ENCODE data around the gene SHH.

The SHH gene

DNA sequence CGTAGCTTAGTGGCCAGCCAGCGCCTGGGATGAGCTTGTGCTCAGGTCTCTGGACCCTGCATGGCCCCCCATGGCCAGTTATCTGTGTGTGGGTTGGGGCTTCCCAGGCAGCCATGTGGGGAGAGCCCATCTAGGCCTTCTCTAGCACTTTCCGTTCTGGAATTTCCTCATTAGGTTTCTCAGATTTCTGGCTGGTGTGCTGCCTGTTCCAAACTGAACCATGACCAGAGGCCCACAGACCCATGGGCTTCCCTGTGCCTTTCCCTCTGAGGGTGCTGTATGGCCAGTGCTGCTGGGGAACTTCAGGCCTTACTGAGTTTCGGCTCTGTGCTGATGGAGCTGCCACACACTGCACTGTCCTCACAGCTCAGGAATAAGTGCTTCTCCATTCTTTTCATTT lies 50.2 kb downstream of the SHH start:
- no peak for DNase-seq

DNA sequence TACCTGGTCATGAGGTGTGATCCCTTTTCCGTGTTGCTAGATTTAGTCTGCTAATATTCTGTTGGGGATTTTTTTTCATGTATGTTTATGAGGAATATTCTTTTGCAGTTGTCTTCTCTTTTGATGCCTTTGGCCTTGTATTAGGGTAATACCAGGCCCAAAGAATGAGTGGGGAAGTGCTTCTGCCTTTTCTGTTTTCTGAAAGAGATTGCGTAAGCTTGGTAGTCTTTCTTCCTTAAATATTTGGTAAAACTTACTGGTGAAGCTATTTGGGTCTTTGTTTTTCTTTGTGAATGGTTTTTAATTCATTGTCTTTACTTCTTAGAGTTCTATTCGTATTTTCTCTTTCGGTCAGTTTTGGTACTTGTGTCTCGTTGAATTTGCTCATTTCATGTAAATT lies 51.1 kb downstream of the SHH start:
- no peak for DNase-seq

DNA sequence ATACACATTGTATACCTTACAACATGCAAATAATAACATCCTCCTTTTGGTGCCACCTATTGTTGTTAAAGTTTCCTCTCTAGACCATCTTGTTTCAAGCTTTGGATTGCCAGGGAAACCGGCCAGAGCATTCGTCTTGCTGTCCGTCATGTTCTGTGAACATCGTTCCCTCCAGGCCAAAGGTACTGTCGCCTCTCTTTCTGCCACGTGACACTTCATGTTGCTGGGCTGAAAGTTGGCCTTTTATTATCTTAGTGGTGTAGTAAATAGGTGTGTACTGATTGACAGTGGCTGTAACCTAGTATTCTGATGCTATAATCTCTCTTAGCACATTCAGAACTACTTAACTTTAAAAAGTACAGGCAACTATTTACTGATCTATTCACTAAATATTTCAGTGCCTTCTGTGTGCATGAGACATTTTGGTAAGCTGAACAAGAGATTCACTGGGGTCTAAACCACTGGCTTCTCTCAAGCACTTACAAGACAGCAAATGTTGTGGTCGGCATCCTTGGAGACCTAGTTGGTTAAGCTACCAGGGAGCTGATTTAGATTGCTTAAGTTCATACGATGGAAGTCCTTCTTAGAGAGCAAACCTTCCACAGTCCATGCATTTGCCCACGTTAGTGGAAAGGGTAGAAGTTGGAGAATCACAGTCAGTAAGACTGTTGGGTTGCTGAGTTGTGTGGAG lies 52.4 kb downstream of the SHH start:
- no peak for DNase-seq

- DNase-seq = no peak
Measured at GRCh38 chr7:155758348-155758747, 53.9 kb downstream of the SHH start.

- DNase-seq = no peak
Measured at GRCh38 chr7:155756322-155756721, 55.9 kb downstream of the SHH start.

DNA sequence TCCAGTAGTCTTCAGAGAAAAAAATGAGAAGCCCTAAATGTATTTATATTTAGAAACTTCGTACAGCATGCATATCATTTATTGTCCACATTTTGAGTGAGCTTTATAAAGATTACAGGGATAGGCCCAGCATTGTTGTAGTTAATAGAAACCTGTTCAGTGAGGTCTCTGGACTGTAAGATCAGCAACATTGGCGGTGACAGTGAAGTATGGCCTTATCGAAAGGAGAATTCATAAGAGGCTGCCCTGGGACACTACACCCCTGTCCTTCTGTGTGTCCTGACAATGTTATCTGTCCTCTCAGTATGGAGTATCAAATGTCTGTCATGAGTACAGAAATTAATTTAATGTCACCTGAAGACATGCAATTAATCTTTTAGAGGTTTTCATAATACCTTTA lies 57.2 kb downstream of the SHH start:
- DNase-seq = no peak

DNA sequence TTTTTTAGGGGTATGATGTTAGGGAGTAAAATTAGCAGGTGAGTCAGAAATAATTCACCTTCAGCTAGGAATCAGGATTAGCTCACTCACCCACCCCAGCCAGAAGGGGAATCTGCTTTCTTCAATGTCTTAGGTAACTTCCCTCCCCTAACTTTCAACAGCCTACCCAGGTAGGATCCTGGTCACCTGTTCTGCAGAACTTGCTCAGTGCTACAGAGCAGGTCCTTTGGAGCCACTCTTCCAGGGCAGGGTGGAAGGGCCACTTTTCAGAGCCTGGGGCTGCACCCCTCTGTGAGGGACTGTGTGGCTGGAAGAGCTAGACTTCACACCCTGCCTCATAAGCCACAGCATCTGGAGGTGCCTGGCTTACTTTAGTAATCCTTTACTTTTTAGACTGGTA lies 58.1 kb downstream of the SHH start:
- no peak for DNase-seq

DNA sequence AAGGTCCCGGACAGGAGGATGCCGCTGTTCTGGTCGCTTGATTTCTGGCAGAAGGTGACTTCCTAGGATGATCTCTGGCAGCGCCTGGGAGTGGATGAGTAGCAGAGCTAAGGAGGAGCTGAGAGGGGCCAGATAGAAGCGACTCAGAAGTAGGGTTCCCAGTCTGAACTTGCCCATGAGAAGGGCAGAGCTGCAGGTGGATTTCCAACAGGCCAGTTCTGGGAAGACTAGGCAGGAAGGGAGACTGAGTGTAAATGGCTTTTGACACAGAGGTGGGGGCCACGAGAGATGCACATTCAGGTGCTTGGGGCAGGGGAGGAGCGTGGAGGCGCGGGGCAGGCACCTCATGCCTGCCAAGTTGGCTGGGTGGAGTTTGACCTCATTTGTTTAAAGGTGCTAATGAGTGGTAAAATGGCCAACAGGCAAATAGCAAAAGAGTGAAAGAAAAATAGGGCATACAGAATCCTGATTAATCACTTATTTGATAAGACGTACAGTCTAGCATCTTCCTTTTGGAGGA lies 58.8 kb downstream of the SHH start:
- no peak for DNase-seq

- DNase-seq = no peak
Measured at GRCh38 chr7:155752756-155753445, 59.4 kb downstream of the SHH start.

DNA sequence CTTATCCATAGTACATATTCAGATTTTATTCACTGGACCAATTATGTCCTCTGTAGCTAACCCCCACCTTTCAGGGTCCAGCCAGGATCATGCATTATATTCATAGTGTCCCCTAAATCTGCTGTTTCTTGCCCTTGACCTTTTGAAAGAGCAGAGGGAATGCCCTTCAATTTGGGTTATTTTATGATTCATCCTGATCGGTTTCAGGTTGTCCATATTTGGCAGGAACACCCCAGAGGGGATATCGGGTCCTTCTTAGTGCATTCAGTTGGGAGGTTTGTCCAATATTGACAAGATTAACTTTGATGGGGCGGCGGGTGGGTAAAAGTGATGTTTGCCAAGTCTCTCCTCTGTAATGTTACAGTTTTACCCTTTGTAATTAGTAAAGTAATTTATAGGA lies 60.9 kb downstream of the SHH start:
- no peak for DNase-seq

- no peak for DNase-seq
Measured at GRCh38 chr7:155750255-155751125, 61.8 kb downstream of the SHH start.

Measured in DMS79 (cell line).